Fibroblast of lung (primary cell): ENCODE measurements around the gene KCNIP1. TPM values are rescaled to one million over a fixed set of nuclear protein-coding genes. Genes with fewer than 3 reads are reported as not detected.

Experiments used
- DNase-seq, 2 donors: peaks; one replicate each; pipeline versions ENCODE4 v3.0.0 to v3.0.0-alpha.2; 2010; ENCODE audit warnings: low read depth in 2 of 2
- H2AFZ ChIP-seq: 2 replicates; pipeline ENCODE4 v1.5.1; 2012; ENCODE audit warnings: low read length, control low read depth, inconsistent platforms
- H3K27ac ChIP-seq: 2 replicates; pipeline ENCODE4 v1.5.1; 2011; ENCODE audit warnings: low read length, control low read depth; ENCODE audit not compliant: insufficient read depth
- H3K27me3 ChIP-seq: 2 replicates; pipeline ENCODE4 v1.5.1; 2011; ENCODE audit warnings: mild to moderate bottlenecking, low read length; ENCODE audit not compliant: control insufficient read depth, insufficient read depth
- H3K36me3 ChIP-seq: 2 replicates; pipeline ENCODE4 v1.5.1; 2011; ENCODE audit warnings: low read length; ENCODE audit not compliant: control insufficient read depth, insufficient read depth
- H3K4me1 ChIP-seq: 2 replicates; pipeline ENCODE4 v1.5.1; 2011; ENCODE audit warnings: low read length; ENCODE audit not compliant: control insufficient read depth, insufficient read depth; ENCODE audit errors: extremely low read depth
- H3K4me2 ChIP-seq: 2 replicates; pipeline ENCODE4 v1.5.1; 2011; ENCODE audit warnings: low read length, control low read depth; ENCODE audit not compliant: insufficient read depth; ENCODE audit errors: extremely low read depth
- H3K4me3 ChIP-seq, 4 experiments: fragments of 200-600 bp in 1 of 4; sonication (generic) in 1 of 4; replicated peaks in 1 of 4; 2 replicates each; pipeline ENCODE4 v1.5.1; 2011 to 2016; ENCODE audit warnings: low read length in 4 of 4, low read depth in 3 of 4, mild to moderate bottlenecking in 3 of 4, control low read depth in 2 of 4, inconsistent platforms in 1 of 4, mixed read lengths in 1 of 4; ENCODE audit not compliant: insufficient read depth in 1 of 4; ENCODE audit errors: control extremely low read depth in 1 of 4
- H3K79me2 ChIP-seq: 2 replicates; pipeline ENCODE4 v1.5.1; 2012; ENCODE audit warnings: mild to moderate bottlenecking, low read length, inconsistent platforms; ENCODE audit not compliant: control insufficient read depth, insufficient read depth
- H3K9ac ChIP-seq: 2 replicates; pipeline ENCODE4 v1.5.1; 2011; ENCODE audit warnings: mild to moderate bottlenecking, low read length, control low read depth; ENCODE audit not compliant: insufficient read depth
- H3K9me3 ChIP-seq: 2 replicates; pipeline ENCODE4 v1.5.1; 2012; ENCODE audit warnings: low read depth, low read length; ENCODE audit not compliant: control insufficient read depth, insufficient read depth
- H4K20me1 ChIP-seq: 2 replicates; pipeline ENCODE4 v1.5.1; 2011; ENCODE audit warnings: low read length; ENCODE audit not compliant: control insufficient read depth, insufficient read depth; ENCODE audit errors: extremely low read depth
- EZH2 ChIP-seq: IDR thresholded peaks from 2 replicates; pipeline ENCODE4 v1.5.1; 2012; ENCODE audit warnings: low read length, control low read depth, mild to moderate bottlenecking; ENCODE audit errors: missing control alignments
- polyA plus RNA-seq, 2 donors: library from polyadenylated mRNA; depleted of rRNA in 1 of 2; stranded (reverse) in 1 of 2; unstranded in 1 of 2; fragments of >200 nt; gene quantifications; 2 replicates each; pipeline ENCODE4 v1.2.1, GENCODE V29; 2011 to 2012; ENCODE audit warnings: missing spikeins in 1 of 2
- total RNA-seq: library from RNA; depleted of rRNA; stranded (reverse); fragments of >200 nt; gene quantifications from 2 replicates; pipeline ENCODE4 v1.2.1, GENCODE V29; 2014
- TF ChIP-seq, protein P1 (sequence below), 2 donors: IDR thresholded peaks in 1 of 2; conservative IDR thresholded peaks in 1 of 2; 1 replicate in 1 of 2; 2 replicates in 1 of 2; pipeline ENCODE4 v1.5.1; 2011 to 2012; ENCODE audit warnings: low read length in 2 of 2, control low read depth in 1 of 2, inconsistent platforms in 1 of 2, low read depth in 1 of 2, mild to moderate bottlenecking in 1 of 2

The KCNIP1 gene
- total and polyA plus RNA-seq, 2 donors (not counting 1 experiment from before 2014, with no cell fraction given): not detected

DNA sequence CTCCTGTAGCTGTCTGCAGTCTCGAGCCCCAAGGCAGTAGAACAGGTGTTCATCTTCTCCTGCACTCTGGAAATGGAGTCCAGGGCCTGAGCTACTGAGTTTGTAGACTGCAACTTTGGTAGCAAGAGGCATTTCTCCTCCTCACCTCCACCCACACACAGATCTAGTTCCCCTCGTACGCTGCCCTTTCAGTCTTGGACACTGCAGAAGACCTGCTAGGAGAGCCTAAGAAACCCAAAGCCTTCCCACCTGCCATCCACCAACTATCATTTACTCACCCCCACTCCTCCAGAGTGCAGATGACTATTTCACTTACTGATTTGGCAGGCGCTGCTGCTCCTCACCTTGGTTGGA lies 59.0 kb downstream of the KCNIP1 start:
- Histone ChIP-seq H3K4me3 (no peak overlapping the region), H3K4me1 (no peaks in the 10 kb centered on the region), H4K20me1 (no peaks in the 10 kb centered on the region), H3K36me3 (no peaks in the 10 kb centered on the region), H3K4me2 (no peak overlapping the region), H3K9ac (no peak overlapping the region), H3K27ac (no peak overlapping the region), H3K9me3 (no peaks in the 10 kb centered on the region), H3K27me3 (no peaks in the 10 kb centered on the region), H2AFZ (no peak overlapping the region), H3K79me2 (no peaks in the 10 kb centered on the region)
- no peak for DNase-seq
- no peak for TF ChIP-seq EZH2
- TF ChIP-seq, protein P1, sequence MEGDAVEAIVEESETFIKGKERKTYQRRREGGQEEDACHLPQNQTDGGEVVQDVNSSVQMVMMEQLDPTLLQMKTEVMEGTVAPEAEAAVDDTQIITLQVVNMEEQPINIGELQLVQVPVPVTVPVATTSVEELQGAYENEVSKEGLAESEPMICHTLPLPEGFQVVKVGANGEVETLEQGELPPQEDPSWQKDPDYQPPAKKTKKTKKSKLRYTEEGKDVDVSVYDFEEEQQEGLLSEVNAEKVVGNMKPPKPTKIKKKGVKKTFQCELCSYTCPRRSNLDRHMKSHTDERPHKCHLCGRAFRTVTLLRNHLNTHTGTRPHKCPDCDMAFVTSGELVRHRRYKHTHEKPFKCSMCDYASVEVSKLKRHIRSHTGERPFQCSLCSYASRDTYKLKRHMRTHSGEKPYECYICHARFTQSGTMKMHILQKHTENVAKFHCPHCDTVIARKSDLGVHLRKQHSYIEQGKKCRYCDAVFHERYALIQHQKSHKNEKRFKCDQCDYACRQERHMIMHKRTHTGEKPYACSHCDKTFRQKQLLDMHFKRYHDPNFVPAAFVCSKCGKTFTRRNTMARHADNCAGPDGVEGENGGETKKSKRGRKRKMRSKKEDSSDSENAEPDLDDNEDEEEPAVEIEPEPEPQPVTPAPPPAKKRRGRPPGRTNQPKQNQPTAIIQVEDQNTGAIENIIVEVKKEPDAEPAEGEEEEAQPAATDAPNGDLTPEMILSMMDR (conservative IDR thresholded peaks at IDR 0.05 in 1 of 2, IDR thresholded peaks at IDR 0.05 in 1 of 2; ENCODE audit: low read depth in 1 of 2, low read length in 2 of 2): no peak

DNA sequence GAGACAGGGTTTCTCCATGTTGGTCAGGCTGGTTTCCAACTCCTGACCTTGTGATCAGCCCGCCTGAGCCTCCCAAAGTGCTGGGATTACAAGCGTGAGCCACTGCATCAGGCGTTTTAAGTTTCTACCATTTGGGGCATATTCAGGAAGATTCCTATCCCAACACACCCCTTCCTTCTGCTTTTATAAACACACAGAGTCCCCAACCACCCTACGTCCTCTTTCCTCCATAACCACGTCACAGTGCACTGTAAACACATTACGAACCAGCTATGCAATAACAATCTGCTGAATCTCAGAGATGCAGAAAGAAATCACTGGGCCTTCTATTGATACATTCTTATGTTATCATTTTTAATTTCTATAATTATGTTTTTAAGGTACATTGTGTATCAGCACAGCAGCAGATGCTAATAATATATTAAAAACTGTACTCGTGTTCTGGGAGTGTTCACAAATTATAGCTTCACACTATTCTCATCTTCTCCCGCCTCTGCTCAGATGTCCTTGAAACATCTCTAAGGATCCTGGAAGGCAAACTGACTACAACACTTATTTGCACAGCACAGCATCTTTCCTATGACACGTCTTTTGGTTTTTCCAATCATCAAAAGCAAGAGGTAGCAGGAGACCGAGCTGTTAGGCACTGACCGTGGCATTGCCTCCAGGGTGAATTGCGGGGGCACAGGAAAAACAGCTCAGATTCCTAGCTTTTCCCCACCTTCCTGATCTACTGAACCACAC lies 60.2 kb downstream of the KCNIP1 start:
- H3K27me3 ChIP-seq: no peaks in the 10 kb centered on the region
- no peaks in the 10 kb centered on the region for H3K79me2 ChIP-seq
- no peak for DNase-seq
- H3K27ac ChIP-seq: no peak overlapping the region
- no peak overlapping the region for H3K4me3 ChIP-seq
- H3K4me1 ChIP-seq: no peaks in the 10 kb centered on the region
- no peaks in the 10 kb centered on the region for H4K20me1 ChIP-seq
- TF ChIP-seq, protein P1 (conservative IDR thresholded peaks at IDR 0.05 in 1 of 2, IDR thresholded peaks at IDR 0.05 in 1 of 2; ENCODE audit: low read depth in 1 of 2, low read length in 2 of 2): no peak
- TF ChIP-seq EZH2: no peak
- no peaks in the 10 kb centered on the region for H3K36me3 ChIP-seq
- H3K9ac ChIP-seq: no peak overlapping the region
- no peak overlapping the region for H2AFZ ChIP-seq
- H3K9me3 ChIP-seq: no peaks in the 10 kb centered on the region
- H3K4me2 ChIP-seq: no peak overlapping the region

DNA sequence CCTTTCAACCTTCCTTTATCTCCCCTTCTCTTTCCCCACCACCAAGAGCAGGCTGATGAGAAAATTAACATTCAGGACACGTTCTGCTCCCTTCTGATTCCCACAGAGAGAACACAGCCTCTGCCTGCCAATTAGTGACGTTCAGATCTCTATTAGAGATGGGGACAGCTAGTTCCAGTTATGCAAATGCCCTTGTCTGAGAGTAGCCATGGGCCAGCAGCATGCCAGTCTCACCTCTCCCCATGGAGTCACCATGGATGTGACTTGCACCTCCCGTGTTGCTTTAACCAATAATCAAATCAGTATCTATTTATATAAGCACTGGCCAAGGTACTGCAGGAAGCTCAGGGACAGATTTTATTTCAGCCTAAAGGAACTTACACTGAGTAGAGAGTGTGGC lies 61.3 kb downstream of the KCNIP1 start:
- Histone ChIP-seq H3K9ac (no peak overlapping the region), H2AFZ (no peak overlapping the region), H3K27me3 (no peaks in the 10 kb centered on the region), H3K79me2 (no peaks in the 10 kb centered on the region), H3K27ac (no peak overlapping the region), H4K20me1 (no peaks in the 10 kb centered on the region), H3K9me3 (no peaks in the 10 kb centered on the region), H3K4me1 (no peaks in the 10 kb centered on the region), H3K36me3 (no peaks in the 10 kb centered on the region), H3K4me2 (no peak overlapping the region), H3K4me3 (no peak overlapping the region)
- TF ChIP-seq, protein P1 (conservative IDR thresholded peaks at IDR 0.05 in 1 of 2, IDR thresholded peaks at IDR 0.05 in 1 of 2; ENCODE audit: low read depth in 1 of 2, low read length in 2 of 2): no peak
- TF ChIP-seq EZH2: no peak
- no peak for DNase-seq
